ENCODE results near the gene SCN1B. TPM values are rescaled to one million over a fixed set of nuclear protein-coding genes. Genes with fewer than 3 reads are reported as not detected.

Gene SCN1B
- total and polyA plus RNA-seq, 2 of the 13 experiments (the other 11 are each of a cell fraction or from before 2014, with no cell fraction given) = 2.7 to 20.1 TPM

DNA sequence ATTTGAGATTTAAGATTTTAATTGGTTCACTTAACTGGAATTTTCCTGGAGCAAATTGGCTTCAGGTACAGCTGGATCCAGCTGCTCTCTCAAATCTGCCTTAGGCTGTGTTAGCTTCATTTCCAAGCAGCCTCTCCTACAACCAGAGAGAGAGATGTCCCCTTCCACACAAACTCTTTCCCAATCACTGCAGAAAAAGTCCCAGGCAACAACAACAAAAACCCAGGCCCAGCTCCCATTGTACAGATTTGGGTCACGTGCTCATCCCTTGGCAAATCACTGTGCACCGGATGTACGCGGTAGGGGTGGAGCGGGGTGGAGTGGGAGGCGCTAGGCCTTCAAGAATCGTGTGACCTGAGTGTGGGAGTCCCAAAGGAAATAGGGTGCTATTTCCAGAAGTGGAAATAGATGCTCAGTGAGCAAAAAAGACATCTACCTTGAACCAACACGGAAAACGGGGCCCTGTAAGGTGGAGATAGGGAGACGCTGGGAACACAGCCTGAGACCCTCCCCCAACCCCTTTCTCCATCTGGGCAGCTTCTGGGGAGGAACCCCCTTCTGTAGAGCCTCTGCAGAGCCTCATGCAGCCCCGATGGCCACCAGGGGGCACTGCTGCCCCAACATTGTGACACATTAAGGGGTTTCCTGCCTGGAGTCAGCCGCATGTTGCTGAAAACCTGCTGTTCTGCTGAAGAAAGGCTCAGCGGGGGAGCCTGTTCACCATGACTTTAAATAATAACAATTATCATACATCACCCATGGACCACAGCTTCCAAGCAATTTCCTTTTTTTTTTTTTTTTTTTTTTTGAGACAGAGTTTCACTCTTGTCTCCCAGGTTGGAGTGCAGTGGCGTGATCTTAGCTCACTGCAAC lies 36.7 kb downstream of the SCN1B start (continued):
- TF ChIP-seq, protein P1, sequence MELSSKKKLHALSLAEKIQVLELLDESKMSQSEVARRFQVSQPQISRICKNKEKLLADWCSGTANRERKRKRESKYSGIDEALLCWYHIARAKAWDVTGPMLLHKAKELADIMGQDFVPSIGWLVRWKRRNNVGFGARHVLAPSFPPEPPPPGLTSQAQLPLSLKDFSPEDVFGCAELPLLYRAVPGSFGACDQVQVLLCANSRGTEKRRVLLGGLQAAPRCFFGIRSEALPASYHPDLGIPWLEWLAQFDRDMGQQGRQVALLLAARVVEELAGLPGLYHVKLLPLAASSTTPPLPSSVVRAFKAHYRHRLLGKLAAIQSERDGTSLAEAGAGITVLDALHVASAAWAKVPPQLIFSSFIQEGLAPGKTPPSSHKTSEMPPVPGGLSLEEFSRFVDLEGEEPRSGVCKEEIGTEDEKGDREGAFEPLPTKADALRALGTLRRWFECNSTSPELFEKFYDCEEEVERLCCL (CRISPR knock-in tag; IDR thresholded peaks at IDR 0.05; ENCODE audit: borderline replicate concordance) = no peak
- TF ChIP-seq ZNF678 (CRISPR knock-in tag; IDR thresholded peaks at IDR 0.05) (no peak), JUNB (CRISPR knock-in tag; IDR thresholded peaks at IDR 0.05; ENCODE audit: borderline replicate concordance) (no peak), KDM5A (IDR thresholded peaks at IDR 0.05; ENCODE audit: borderline replicate concordance, low read length) (peak; percentile 71; the same call in 1 of the 2 replicates), KDM2A (CRISPR knock-in tag; IDR thresholded peaks at IDR 0.05; ENCODE audit: borderline replicate concordance, low read depth) (peak; percentile 58; the same call in 1 of the 2 replicates), ZNF235 (CRISPR knock-in tag; IDR thresholded peaks at IDR 0.05; ENCODE audit: borderline replicate concordance) (no peak; the same call in 1 of the 2 replicates), ZNF430 (CRISPR knock-in tag; IDR thresholded peaks at IDR 0.05) (no peak), FOXO1 (CRISPR knock-in tag; IDR thresholded peaks at IDR 0.05) (0 out of 2 replicates have a peak, but pooled peaks have one; percentile 28), POLR2AphosphoS5 (IDR thresholded peaks at IDR 0.05; ENCODE audit: low read depth, low read length) (peak; percentile 32; the same call in 1 of the 2 replicates), HIVEP1 (CRISPR knock-in tag; IDR thresholded peaks at IDR 0.05) (0 out of 2 replicates have a peak, but pooled peaks have one; percentile 42), POLR2A (IDR thresholded peaks at IDR 0.05; ENCODE audit: insufficient read depth in 1 of 2, low read depth in 2 of 2, low read length in 2 of 2) (peak in 1 of 2 experiments; percentile 31; a peak in 1 of 4 replicates), GFI1 (CRISPR knock-in tag; IDR thresholded peaks at IDR 0.05; ENCODE audit: borderline replicate concordance) (0 out of 2 replicates have a peak, but pooled peaks have one; percentile 15), ZNF615 (CRISPR knock-in tag; IDR thresholded peaks at IDR 0.05; ENCODE audit: borderline replicate concordance) (0 out of 2 replicates have a peak, but pooled peaks have one; percentile 60), SMC3 (IDR thresholded peaks at IDR 0.05; ENCODE audit: low read length) (peak; percentile 54), ZNF33A (CRISPR knock-in tag; IDR thresholded peaks at IDR 0.05; ENCODE audit: borderline replicate concordance) (no peak), ZNF782 (CRISPR knock-in tag; IDR thresholded peaks at IDR 0.05; ENCODE audit: borderline replicate concordance) (no peak), GABPB1 (CRISPR knock-in tag; IDR thresholded peaks at IDR 0.05) (peak; percentile 71), GATAD1 (CRISPR knock-in tag; IDR thresholded peaks at IDR 0.05) (peak; percentile 71), SALL1 (CRISPR knock-in tag; IDR thresholded peaks at IDR 0.05) (peak; percentile 57), ZNF382 (CRISPR knock-in tag; IDR thresholded peaks at IDR 0.05; ENCODE audit: borderline replicate concordance) (no peak), SATB2 (CRISPR knock-in tag; IDR thresholded peaks at IDR 0.05) (0 out of 2 replicates have a peak, but pooled peaks have one; percentile 22), RXRB (CRISPR knock-in tag; IDR thresholded peaks at IDR 0.05; ENCODE audit: borderline replicate concordance) (0 out of 2 replicates have a peak, but pooled peaks have one; percentile 36)
- TF ChIP-seq, protein P2, sequence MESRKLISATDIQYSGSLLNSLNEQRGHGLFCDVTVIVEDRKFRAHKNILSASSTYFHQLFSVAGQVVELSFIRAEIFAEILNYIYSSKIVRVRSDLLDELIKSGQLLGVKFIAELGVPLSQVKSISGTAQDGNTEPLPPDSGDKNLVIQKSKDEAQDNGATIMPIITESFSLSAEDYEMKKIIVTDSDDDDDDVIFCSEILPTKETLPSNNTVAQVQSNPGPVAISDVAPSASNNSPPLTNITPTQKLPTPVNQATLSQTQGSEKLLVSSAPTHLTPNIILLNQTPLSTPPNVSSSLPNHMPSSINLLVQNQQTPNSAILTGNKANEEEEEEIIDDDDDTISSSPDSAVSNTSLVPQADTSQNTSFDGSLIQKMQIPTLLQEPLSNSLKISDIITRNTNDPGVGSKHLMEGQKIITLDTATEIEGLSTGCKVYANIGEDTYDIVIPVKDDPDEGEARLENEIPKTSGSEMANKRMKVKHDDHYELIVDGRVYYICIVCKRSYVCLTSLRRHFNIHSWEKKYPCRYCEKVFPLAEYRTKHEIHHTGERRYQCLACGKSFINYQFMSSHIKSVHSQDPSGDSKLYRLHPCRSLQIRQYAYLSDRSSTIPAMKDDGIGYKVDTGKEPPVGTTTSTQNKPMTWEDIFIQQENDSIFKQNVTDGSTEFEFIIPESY (CRISPR knock-in tag; IDR thresholded peaks at IDR 0.05) = 0 out of 2 replicates have a peak, but pooled peaks have one; percentile 35
- TF ChIP-seq, protein P3, sequence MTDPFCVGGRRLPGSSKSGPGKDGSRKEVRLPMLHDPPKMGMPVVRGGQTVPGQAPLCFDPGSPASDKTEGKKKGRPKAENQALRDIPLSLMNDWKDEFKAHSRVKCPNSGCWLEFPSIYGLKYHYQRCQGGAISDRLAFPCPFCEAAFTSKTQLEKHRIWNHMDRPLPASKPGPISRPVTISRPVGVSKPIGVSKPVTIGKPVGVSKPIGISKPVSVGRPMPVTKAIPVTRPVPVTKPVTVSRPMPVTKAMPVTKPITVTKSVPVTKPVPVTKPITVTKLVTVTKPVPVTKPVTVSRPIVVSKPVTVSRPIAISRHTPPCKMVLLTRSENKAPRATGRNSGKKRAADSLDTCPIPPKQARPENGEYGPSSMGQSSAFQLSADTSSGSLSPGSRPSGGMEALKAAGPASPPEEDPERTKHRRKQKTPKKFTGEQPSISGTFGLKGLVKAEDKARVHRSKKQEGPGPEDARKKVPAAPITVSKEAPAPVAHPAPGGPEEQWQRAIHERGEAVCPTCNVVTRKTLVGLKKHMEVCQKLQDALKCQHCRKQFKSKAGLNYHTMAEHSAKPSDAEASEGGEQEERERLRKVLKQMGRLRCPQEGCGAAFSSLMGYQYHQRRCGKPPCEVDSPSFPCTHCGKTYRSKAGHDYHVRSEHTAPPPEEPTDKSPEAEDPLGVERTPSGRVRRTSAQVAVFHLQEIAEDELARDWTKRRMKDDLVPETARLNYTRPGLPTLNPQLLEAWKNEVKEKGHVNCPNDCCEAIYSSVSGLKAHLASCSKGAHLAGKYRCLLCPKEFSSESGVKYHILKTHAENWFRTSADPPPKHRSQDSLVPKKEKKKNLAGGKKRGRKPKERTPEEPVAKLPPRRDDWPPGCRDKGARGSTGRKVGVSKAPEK (CRISPR knock-in tag; IDR thresholded peaks at IDR 0.05; ENCODE audit: borderline replicate concordance) = no peak
